K562 (cell line): ENCODE measurements around the gene RSPH6A. TPM values are rescaled to one million over a fixed set of nuclear protein-coding genes. Genes with fewer than 3 reads are reported as not detected.

Experiments
- ARID2 ChIP-seq: fragments of 450-650 bp; IDR thresholded peaks from 2 replicates; pipeline ENCODE4 v1.6.1; 2017; ENCODE audit warnings: antibody characterized with exemption, mild to moderate bottlenecking
- CCAR2 ChIP-seq: fragments of 200-400 bp; formaldehyde crosslinking; IDR thresholded peaks from 2 replicates; pipeline ENCODE4 v1.6.1; 2017; ENCODE audit warnings: mild to moderate bottlenecking, low read depth, low read length
- HMGN3 ChIP-seq: IDR thresholded peaks from 2 replicates; pipeline ENCODE4 v1.6.1; 2011; ENCODE audit warnings: borderline replicate concordance, low read depth, mild to moderate bottlenecking, mixed read lengths, low read length; ENCODE audit not compliant: insufficient read length; ENCODE audit errors: extremely low read depth
- JUND ChIP-seq, 2 experiments: IDR thresholded peaks; 2 replicates in 1 of 2; 3 replicates in 1 of 2; pipeline ENCODE4 v1.6.1; 2011; ENCODE audit warnings: borderline replicate concordance in 2 of 2, low read depth in 2 of 2, low read length in 2 of 2, improper control_type of control experiment in 1 of 2, missing biosample characterization in 1 of 2, missing genetic modification characterization in 1 of 2, missing genetic modification reagents in 1 of 2
- KLF10 ChIP-seq: fragments of 250-450 bp; sonication (Bioruptor Pico); IDR thresholded peaks from 2 replicates; pipeline ENCODE4 v1.6.1; 2021; ENCODE audit warnings: matching md5 sums
- NUFIP1 ChIP-seq: fragments of 450-650 bp; IDR thresholded peaks from 2 replicates; pipeline ENCODE4 v1.6.1; 2018; ENCODE audit not compliant: partially characterized antibody
- POLR2G ChIP-seq: fragments of 200-400 bp; formaldehyde crosslinking; IDR thresholded peaks from 2 replicates; pipeline ENCODE4 v1.6.1; 2017; ENCODE audit warnings: low read depth, mild to moderate bottlenecking, antibody characterized with exemption, low read length, moderate library complexity
- SMAD2 ChIP-seq: fragments of 150-350 bp; IDR thresholded peaks from 2 replicates; pipeline ENCODE4 v1.6.1; 2014; ENCODE audit warnings: low read depth, mild to moderate bottlenecking, low read length
- SMAD3 ChIP-seq: fragments of 450-650 bp; formaldehyde crosslinking; conservative IDR thresholded peaks from 2 replicates; pipeline ENCODE4 v1.4.0; 2020; ENCODE audit warnings: mild to moderate bottlenecking
- SREBF1 ChIP-seq: fragments of 150-350 bp; IDR thresholded peaks from 2 replicates; pipeline ENCODE4 v1.6.1; 2014; ENCODE audit warnings: antibody characterized with exemption, low read depth, low read length, borderline replicate concordance
- TCF15 ChIP-seq: fragments of 250-450 bp; sonication (Bioruptor Pico); IDR thresholded peaks from 2 replicates; pipeline ENCODE4 v1.8.0; 2022; ENCODE audit warnings: moderate library complexity, mild to moderate bottlenecking, inconsistent platforms
- ZBTB40 ChIP-seq, 2 experiments: fragments of 450-650 bp in 1 of 2; sonication (generic) in 1 of 2; formaldehyde crosslinking in 1 of 2; IDR thresholded peaks; 2 replicates each; pipeline versions ENCODE4 v1.7.1 to v1.9.0; 2016 to 2022; ENCODE audit warnings: inconsistent platforms in 1 of 2, mild to moderate bottlenecking in 1 of 2, missing genetic modification reagents in 1 of 2
- ZNF134 ChIP-seq: fragments of 250-450 bp; sonication (Bioruptor Pico); conservative IDR thresholded peaks from 2 replicates; pipeline ENCODE4 v1.4.0; 2020
- ZNF280B ChIP-seq: fragments of 250-450 bp; sonication (Bioruptor Pico); IDR thresholded peaks from 2 replicates; pipeline ENCODE4 v1.5.1; 2021; ENCODE audit warnings: mild to moderate bottlenecking
- polyA plus RNA-seq, 8 experiments: library from polyadenylated mRNA; depleted of rRNA in 4 of 8; stranded (reverse) in 5 of 8; unstranded in 3 of 8; fragments of >200 nt; fragmentation: Nextera tagmentation in 2 of 8; fragmentation: Illumina TruSeq in 1 of 8; extraction: Ambion mirVana in 2 of 8; extraction: Trizol in 1 of 8; gene quantifications; 2 replicates each; pipeline versions ENCODE4 v1.2.1 to v1.2.3, GENCODE V29; 2011 to 2014; ENCODE audit warnings: inconsistent platforms in 1 of 8, missing spikeins in 1 of 8
- total RNA-seq, 7 experiments: library from RNA; depleted of rRNA in 6 of 7; stranded (reverse); fragments of >200 nt in 6 of 7; fragmentation: Illumina TruSeq in 2 of 7; extraction: Trizol in 2 of 7; gene quantifications; 2 replicates each; pipeline versions ENCODE4 v1.2.1 to v1.2.3, GENCODE V29; 2011 to 2021; ENCODE audit warnings: low replicate concordance in 1 of 7
- TF ChIP-seq, protein P1 (sequence below): sonication (generic); formaldehyde crosslinking; IDR thresholded peaks from 2 replicates; pipeline ENCODE4 v1.5.0; 2020; ENCODE audit warnings: missing genetic modification reagents

The RSPH6A gene
- total and polyA plus RNA-seq, 9 of the 15 experiments (the other 6 are each of a cell fraction or from before 2014, with no cell fraction given): 0.03 to 0.15 (median 0.07) TPM; not detected in 5

GRCh38 chr19:45792470-45793177 is 22.5 kb downstream of the RSPH6A start, which contains the start of gene DMWD (continued):
- TF ChIP-seq TCF15 (CRISPR knock-in tag): no peak
- no peak for TF ChIP-seq NUFIP1
- no peak for TF ChIP-seq JUND (IDR thresholded peaks at IDR 0.05; ENCODE audit: borderline replicate concordance, low read depth, low read length)
- no peak for TF ChIP-seq JUND (tag; IDR thresholded peaks at IDR 0.05; ENCODE audit: borderline replicate concordance, low read depth, low read length)
- TF ChIP-seq POLR2G: peak; percentile 92
- TF ChIP-seq ZNF280B (CRISPR knock-in tag): no peak
- TF ChIP-seq ZNF134: no peak
- TF ChIP-seq ZBTB40 (IDR thresholded peaks at IDR 0.05): peak; percentile 92
- TF ChIP-seq ZBTB40 (CRISPR knock-in tag; IDR thresholded peaks at IDR 0.05): no peak
- TF ChIP-seq, protein P1, sequence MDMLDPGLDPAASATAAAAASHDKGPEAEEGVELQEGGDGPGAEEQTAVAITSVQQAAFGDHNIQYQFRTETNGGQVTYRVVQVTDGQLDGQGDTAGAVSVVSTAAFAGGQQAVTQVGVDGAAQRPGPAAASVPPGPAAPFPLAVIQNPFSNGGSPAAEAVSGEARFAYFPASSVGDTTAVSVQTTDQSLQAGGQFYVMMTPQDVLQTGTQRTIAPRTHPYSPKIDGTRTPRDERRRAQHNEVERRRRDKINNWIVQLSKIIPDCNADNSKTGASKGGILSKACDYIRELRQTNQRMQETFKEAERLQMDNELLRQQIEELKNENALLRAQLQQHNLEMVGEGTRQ (CRISPR knock-in tag): no peak
- TF ChIP-seq KLF10: no peak
- no peak for TF ChIP-seq ARID2
- no peak for TF ChIP-seq CCAR2
- TF ChIP-seq SREBF1: no peak
- TF ChIP-seq HMGN3: peak; percentile 79
- no peak for TF ChIP-seq SMAD2
- TF ChIP-seq SMAD3: no peak
